Adrenal gland (tissue), 5 donors: ENCODE results near the gene LZTS2.

Experiments
- POLR2A ChIP-seq, 2 donors: fragments of 450-650 bp; IDR thresholded peaks; one replicate each; pipeline ENCODE4 v1.6.1; 2017; ENCODE audit warnings: antibody characterized with exemption in 2 of 2, mild to moderate bottlenecking in 2 of 2, moderate library complexity in 1 of 2
- TF ChIP-seq, protein P1 (sequence below), 6 experiments: fragments of 450-650 bp in 4 of 6; fragments of 200-600 bp in 2 of 6; sonication (generic) in 1 of 6; IDR thresholded peaks; 1 replicate in 5 of 6; 2 replicates in 1 of 6; pipeline versions ENCODE4 v1.5.1 to v1.8.0; 2016 to 2021; ENCODE audit warnings: antibody characterized with exemption in 6 of 6, mild to moderate bottlenecking in 2 of 6, moderate library complexity in 1 of 6
- donor health status: DM: no; HTN: no; CAD: no.

GRCh38 chr10:101040851-101041250, 41.2 kb downstream of the LZTS2 start:
- TF ChIP-seq, protein P1, sequence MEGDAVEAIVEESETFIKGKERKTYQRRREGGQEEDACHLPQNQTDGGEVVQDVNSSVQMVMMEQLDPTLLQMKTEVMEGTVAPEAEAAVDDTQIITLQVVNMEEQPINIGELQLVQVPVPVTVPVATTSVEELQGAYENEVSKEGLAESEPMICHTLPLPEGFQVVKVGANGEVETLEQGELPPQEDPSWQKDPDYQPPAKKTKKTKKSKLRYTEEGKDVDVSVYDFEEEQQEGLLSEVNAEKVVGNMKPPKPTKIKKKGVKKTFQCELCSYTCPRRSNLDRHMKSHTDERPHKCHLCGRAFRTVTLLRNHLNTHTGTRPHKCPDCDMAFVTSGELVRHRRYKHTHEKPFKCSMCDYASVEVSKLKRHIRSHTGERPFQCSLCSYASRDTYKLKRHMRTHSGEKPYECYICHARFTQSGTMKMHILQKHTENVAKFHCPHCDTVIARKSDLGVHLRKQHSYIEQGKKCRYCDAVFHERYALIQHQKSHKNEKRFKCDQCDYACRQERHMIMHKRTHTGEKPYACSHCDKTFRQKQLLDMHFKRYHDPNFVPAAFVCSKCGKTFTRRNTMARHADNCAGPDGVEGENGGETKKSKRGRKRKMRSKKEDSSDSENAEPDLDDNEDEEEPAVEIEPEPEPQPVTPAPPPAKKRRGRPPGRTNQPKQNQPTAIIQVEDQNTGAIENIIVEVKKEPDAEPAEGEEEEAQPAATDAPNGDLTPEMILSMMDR (IDR thresholded peaks at IDR 0.05): no peak
- TF ChIP-seq POLR2A (IDR thresholded peaks at IDR 0.05): no peak
